Panc1 (cell line): ENCODE results near the gene NCAM2. TPM values are rescaled to one million over a fixed set of nuclear protein-coding genes. Genes with fewer than 3 reads are reported as not detected.

ENCODE experiments used
- ATAC-seq: fragments of 200-7000 bp; cut with Tn5 transposase; 2 replicates; pipeline ENCODE4 v1.9.1; 2020; ENCODE audit warnings: mild to moderate bottlenecking, moderate library complexity
- BruUV-seq: library from RNA; stranded (reverse); fragments of 400-500 nt; replicated peaks from 2 replicates; lab custom pipeline; 2021; lab: Mats Ljungman, UMichigan
- CTCF ChIA-PET: fragments of 300-600 bp; sonication (Branson Sonifier 250); formaldehyde crosslinking; loops from one replicate; lab custom pipeline; 2022; ENCODE audit warnings: antibody characterized with exemption; lab: Charles Lee
- POLR2A ChIA-PET: fragments of 300-600 bp; sonication (Branson Sonifier 250); formaldehyde crosslinking; loops from one replicate; lab custom pipeline; 2022; ENCODE audit warnings: antibody characterized with exemption; lab: Charles Lee
- DNase-seq: peaks from one replicate; pipeline ENCODE4 v3.0.0-alpha.2; 2010; ENCODE audit warnings: low read depth, low spot score
- H3K27ac ChIP-seq: 2 replicates; pipeline ENCODE4 v1.5.1; 2011; ENCODE audit warnings: mild to moderate bottlenecking, low read length, inconsistent platforms
- H3K27me3 ChIP-seq: fragments of 200-500 bp; sonication (Bioruptor generic); 2 replicates; pipeline ENCODE4 v1.6.0; 2014; ENCODE audit warnings: low read length, inconsistent platforms; ENCODE audit not compliant: control insufficient read depth, insufficient read depth
- H3K36me3 ChIP-seq: fragments of 200-500 bp; sonication (Bioruptor generic); 2 replicates; pipeline ENCODE4 v1.5.1; 2014; ENCODE audit warnings: inconsistent platforms, mild to moderate bottlenecking, low read length, moderate library complexity; ENCODE audit not compliant: control insufficient read depth, insufficient read depth
- H3K4me1 ChIP-seq: 2 replicates; pipeline ENCODE4 v1.5.1; 2011; ENCODE audit warnings: inconsistent platforms, mild to moderate bottlenecking, low read length, moderate library complexity; ENCODE audit not compliant: control insufficient read depth, insufficient read depth
- H3K4me3 ChIP-seq, 2 experiments: 2 replicates each; pipeline ENCODE4 v1.5.1; 2011 to 2012; ENCODE audit warnings: low read depth in 2 of 2, low read length in 2 of 2, mild to moderate bottlenecking in 2 of 2, inconsistent platforms in 1 of 2, moderate library complexity in 1 of 2
- H3K9me3 ChIP-seq: fragments of 200-500 bp; sonication (Bioruptor generic); 2 replicates; pipeline ENCODE4 v1.5.1; 2014; ENCODE audit warnings: low read depth, mild to moderate bottlenecking, inconsistent platforms, low read length, moderate library complexity; ENCODE audit not compliant: control insufficient read depth, insufficient read depth
- POLR2AphosphoS5 ChIP-seq: IDR thresholded peaks from 2 replicates; pipeline ENCODE4 v1.6.1; 2012; ENCODE audit warnings: mild to moderate bottlenecking, low read depth, low read length, moderate library complexity
- SIN3A ChIP-seq: IDR thresholded peaks from 2 replicates; pipeline ENCODE4 v1.6.1; 2012; ENCODE audit warnings: low read depth, mild to moderate bottlenecking, low read length, moderate library complexity, borderline replicate concordance; ENCODE audit not compliant: insufficient read depth
- TCF7L2 ChIP-seq: IDR thresholded peaks from 2 replicates; pipeline ENCODE4 v1.6.1; 2011; ENCODE audit warnings: mild to moderate bottlenecking, low read depth, low read length, inconsistent platforms
- in situ Hi-C: cut with HindIII; loops from 2 replicates; pipeline ENCODE4 v1.10.0; 2016; ENCODE audit warnings: low sequenced_read_pairs, low pct_unique_long_range_greater_than_20kb
- intact Hi-C: fragments of 100-400 bp; cut with micrococcal nuclease; formaldehyde crosslinking; loops from one replicate; pipeline ENCODE4 v1.10.0; 2022; ENCODE audit not compliant: unreplicated experiment
- total RNA-seq: library from RNA; stranded (reverse); gene quantifications from one replicate; pipeline ENCODE4 v1.2.1, GENCODE V29; 2021; ENCODE audit not compliant: unreplicated experiment
- TF ChIP-seq, protein P1 (sequence below): fragments of 450-650 bp; IDR thresholded peaks from 2 replicates; pipeline ENCODE4 v1.5.1; 2017; ENCODE audit warnings: mild to moderate bottlenecking
- TF ChIP-seq, protein P2 (sequence below), 2 experiments: IDR thresholded peaks; 2 replicates each; pipeline ENCODE4 v1.6.1; 2011 to 2012; ENCODE audit warnings: low read depth in 2 of 2, control low read depth in 1 of 2, low read length in 1 of 2, mild to moderate bottlenecking in 1 of 2, moderate library complexity in 1 of 2; ENCODE audit not compliant: insufficient read depth in 1 of 2

The NCAM2 gene
- total RNA-seq, 1 experiment from 2014 or later, result 2.2 TPM

GRCh38 chr21:21236996-21237395 is 238.8 kb downstream of the NCAM2 start:
- H3K27ac ChIP-seq, result no peak overlapping the region
- TF ChIP-seq, protein P1, sequence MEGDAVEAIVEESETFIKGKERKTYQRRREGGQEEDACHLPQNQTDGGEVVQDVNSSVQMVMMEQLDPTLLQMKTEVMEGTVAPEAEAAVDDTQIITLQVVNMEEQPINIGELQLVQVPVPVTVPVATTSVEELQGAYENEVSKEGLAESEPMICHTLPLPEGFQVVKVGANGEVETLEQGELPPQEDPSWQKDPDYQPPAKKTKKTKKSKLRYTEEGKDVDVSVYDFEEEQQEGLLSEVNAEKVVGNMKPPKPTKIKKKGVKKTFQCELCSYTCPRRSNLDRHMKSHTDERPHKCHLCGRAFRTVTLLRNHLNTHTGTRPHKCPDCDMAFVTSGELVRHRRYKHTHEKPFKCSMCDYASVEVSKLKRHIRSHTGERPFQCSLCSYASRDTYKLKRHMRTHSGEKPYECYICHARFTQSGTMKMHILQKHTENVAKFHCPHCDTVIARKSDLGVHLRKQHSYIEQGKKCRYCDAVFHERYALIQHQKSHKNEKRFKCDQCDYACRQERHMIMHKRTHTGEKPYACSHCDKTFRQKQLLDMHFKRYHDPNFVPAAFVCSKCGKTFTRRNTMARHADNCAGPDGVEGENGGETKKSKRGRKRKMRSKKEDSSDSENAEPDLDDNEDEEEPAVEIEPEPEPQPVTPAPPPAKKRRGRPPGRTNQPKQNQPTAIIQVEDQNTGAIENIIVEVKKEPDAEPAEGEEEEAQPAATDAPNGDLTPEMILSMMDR, result no peak
- TF ChIP-seq TCF7L2 (no peak), POLR2AphosphoS5 (no peak), SIN3A (no peak)
- TF ChIP-seq, protein P2, sequence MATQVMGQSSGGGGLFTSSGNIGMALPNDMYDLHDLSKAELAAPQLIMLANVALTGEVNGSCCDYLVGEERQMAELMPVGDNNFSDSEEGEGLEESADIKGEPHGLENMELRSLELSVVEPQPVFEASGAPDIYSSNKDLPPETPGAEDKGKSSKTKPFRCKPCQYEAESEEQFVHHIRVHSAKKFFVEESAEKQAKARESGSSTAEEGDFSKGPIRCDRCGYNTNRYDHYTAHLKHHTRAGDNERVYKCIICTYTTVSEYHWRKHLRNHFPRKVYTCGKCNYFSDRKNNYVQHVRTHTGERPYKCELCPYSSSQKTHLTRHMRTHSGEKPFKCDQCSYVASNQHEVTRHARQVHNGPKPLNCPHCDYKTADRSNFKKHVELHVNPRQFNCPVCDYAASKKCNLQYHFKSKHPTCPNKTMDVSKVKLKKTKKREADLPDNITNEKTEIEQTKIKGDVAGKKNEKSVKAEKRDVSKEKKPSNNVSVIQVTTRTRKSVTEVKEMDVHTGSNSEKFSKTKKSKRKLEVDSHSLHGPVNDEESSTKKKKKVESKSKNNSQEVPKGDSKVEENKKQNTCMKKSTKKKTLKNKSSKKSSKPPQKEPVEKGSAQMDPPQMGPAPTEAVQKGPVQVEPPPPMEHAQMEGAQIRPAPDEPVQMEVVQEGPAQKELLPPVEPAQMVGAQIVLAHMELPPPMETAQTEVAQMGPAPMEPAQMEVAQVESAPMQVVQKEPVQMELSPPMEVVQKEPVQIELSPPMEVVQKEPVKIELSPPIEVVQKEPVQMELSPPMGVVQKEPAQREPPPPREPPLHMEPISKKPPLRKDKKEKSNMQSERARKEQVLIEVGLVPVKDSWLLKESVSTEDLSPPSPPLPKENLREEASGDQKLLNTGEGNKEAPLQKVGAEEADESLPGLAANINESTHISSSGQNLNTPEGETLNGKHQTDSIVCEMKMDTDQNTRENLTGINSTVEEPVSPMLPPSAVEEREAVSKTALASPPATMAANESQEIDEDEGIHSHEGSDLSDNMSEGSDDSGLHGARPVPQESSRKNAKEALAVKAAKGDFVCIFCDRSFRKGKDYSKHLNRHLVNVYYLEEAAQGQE (IDR thresholded peaks at IDR 0.05; ENCODE audit: insufficient read depth in 1 of 2, low read depth in 2 of 2, low read length in 1 of 2), result no peak
- H3K4me1 ChIP-seq, result no peaks in the 10 kb centered on the region
- CTCF ChIA-PET, result no interaction called here
- H3K27me3 ChIP-seq, result no peaks in the 10 kb centered on the region
- no peak for DNase-seq
- ATAC-seq, result no peak
- no peaks in the 10 kb centered on the region for H3K9me3 ChIP-seq
- BruUV-seq, result no TSS peak
- intact Hi-C loops, result loop anchor here (10.0 kb wide), 1 partner anchor 1558 kb away; no protein-coding TSS in a partner anchor
- POLR2A ChIA-PET, result no interaction called here
- H3K4me3 ChIP-seq, result no peak overlapping the region
- no peaks in the 10 kb centered on the region for H3K36me3 ChIP-seq
- in situ Hi-C loops, result no loop called here

- H3K27me3 ChIP-seq, result no peaks in the 10 kb centered on the region
- ChIA-PET CTCF (no interaction called here), POLR2A (no interaction called here)
- no peak for DNase-seq
- no peaks in the 10 kb centered on the region for H3K9me3 ChIP-seq
- H3K36me3 ChIP-seq, result no peaks in the 10 kb centered on the region
- no peaks in the 10 kb centered on the region for H3K4me1 ChIP-seq
- no peak overlapping the region for H3K27ac ChIP-seq
- in situ Hi-C loops, result no loop called here
- intact Hi-C loops, result loop anchor here (10.0 kb wide), 1 partner anchor 1556 kb away; no protein-coding TSS in a partner anchor
- ATAC-seq, result no peak
- TF ChIP-seq, protein P2 (IDR thresholded peaks at IDR 0.05; ENCODE audit: insufficient read depth in 1 of 2, low read depth in 2 of 2, low read length in 1 of 2), result no peak
- TF ChIP-seq SIN3A, result no peak
- no peak for TF ChIP-seq TCF7L2
- TF ChIP-seq, protein P1, result no peak
- no peak for TF ChIP-seq POLR2AphosphoS5
- no TSS peak for BruUV-seq
- H3K4me3 ChIP-seq, result no peak overlapping the region
These were observed 240.6 kb downstream of the NCAM2 start for GRCh38 chr21:21238629-21239400.
